Activated CD8-positive, alpha-beta memory T cell treated with anti-CD3 and anti-CD28 coated beads, Interleukin-2, amount 50 U/mL, for 48 hours (primary cell): ENCODE results near the gene CCT6A.
"Not testable (repeated sequence)": the region's sequence is repeated elsewhere in the genome, so short reads cannot be mapped to it uniquely, and the experiment has no call there.

Experiments used
- DNase-seq: peaks from one replicate; pipeline ENCODE4 v3.0.0-alpha.2; 2020

The CCT6A gene, protein sequence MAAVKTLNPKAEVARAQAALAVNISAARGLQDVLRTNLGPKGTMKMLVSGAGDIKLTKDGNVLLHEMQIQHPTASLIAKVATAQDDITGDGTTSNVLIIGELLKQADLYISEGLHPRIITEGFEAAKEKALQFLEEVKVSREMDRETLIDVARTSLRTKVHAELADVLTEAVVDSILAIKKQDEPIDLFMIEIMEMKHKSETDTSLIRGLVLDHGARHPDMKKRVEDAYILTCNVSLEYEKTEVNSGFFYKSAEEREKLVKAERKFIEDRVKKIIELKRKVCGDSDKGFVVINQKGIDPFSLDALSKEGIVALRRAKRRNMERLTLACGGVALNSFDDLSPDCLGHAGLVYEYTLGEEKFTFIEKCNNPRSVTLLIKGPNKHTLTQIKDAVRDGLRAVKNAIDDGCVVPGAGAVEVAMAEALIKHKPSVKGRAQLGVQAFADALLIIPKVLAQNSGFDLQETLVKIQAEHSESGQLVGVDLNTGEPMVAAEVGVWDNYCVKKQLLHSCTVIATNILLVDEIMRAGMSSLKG

DNA sequence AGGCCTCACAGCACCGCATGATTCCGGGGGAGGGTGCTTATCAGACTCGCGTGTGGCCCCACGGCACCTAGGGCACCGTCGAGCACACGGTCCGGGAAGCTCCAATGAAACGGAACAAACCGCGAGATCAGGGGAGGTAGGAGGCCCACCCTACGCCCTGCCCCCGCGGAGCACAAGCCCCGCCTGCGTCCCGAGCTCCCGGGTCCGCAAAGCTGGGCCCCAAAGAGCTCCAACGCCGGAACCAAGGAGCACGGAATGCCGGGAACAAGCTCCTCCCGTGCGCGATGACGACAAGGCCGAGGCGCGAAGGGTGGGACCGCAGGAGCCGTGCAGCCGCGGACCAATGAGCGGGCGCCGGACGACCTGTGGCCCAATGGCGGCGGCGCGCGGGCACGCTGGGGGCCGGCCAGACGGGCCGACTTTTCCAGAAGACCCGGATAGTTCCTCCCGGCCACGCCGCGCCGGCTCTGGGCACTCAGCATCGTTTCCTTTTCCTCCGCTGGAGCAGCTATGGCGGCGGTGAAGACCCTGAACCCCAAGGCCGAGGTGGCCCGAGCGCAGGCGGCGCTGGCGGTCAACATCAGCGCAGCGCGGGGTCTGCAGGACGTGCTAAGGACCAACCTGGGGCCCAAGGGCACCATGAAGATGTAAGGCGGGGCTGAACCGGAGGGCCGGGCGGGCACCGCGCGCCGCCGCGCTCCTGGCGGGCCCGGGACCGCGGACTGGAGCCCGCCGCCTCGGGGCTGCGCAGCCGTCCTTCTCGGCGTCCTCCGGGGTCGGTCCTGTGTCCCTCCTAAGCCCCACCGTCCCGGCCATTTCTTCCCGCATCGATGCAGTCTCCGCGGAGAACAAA, at the start of gene CCT6A, which contains the start of gene PSPH:
TSS of gene CCT6A (plus strand) at position 427 of the 853 bp plus-strand sequence. CDS start at position 511, 84 bp downstream.
TSS of gene PSPH (minus strand) at position 106 of the 853 bp plus-strand sequence. CDS start 30,232 bp downstream, outside the sequence.
- peak; percentile 96 for DNase-seq

DNA sequence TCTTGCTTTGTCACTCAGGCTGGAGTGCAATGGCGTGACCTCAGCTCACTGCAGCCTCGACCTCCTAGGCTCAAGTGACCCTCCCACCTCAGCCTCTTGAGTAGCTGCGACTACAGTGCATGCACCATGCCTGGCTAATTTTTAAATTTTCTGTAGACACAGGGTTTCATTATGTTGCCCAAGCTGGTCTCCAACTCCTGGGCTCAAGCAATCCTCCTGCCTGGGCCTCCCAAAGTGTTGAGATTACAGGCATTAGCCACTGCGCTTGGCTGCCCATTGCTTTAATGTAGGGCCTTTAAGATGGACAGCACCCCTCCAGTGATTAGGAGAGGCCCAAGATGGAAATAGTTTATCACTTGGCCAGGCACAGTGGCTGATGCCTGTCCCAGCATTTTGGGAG, 47.8 kb upstream of the CCT6A start:
- DNase-seq, result no peak

DNA sequence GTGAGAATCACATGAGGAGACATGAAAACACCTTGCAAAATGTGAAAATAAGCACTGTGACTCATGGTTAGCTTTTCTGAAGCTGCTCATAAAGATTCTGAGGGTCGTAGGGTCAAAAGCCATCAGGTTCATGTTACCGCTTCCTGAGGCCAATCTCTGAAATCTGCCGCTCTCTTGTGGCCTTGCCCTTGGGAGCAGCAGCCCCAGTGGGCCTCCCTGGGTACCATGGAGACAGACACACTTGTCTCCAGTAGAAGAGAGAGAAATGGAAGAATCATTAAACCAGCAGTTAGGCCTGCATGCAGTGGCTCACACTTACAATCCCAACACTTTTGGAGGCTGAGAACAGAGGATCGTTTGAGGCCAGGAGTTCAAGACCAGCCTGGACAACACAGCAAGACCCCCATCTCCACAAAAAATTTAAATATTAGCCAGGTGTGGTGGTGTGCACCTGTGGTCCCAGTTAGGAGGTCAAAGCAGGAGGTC, 44.4 kb upstream of the CCT6A start:
- DNase-seq, result no peak

DNA sequence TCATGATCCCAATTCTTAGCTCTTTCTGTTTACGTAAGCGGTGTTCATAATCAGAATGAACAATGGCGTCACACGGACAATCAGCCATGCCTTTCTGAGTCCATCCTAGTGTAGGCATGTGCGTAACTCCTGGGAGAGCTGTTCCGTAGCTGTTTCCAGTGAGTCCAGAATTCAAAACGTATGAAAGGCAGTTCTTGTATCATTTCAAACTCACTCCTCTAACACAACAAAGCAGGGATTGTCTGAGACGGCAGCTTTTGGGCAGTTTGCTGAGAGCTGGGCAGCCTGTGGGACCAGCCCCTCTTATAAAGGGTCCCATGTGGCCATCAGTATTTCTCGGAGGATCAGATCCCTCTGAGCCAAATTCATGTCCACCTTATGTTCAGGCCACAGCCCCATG, 43.7 kb upstream of the CCT6A start:
- no peak for DNase-seq

DNA sequence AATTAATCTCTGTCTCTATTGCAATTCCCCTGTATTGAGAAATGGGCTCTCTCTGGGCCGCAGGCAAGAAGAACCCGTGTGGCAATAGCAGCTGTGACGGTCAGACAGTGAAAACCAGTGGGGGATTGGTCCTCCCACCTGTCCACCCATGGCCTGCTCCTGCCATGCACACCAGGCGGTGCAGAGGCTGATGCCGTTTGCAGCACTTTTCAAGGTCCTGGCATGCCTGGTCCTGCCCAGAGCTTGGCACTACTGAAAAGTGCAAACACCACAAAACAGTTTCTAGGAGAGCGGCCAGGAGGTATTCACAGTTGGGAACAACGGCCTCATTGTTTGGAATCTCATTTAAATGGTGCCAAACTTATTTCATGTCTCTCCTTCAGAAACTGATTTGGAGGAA, 41.9 kb upstream of the CCT6A start:
- DNase-seq, result no peak

DNA sequence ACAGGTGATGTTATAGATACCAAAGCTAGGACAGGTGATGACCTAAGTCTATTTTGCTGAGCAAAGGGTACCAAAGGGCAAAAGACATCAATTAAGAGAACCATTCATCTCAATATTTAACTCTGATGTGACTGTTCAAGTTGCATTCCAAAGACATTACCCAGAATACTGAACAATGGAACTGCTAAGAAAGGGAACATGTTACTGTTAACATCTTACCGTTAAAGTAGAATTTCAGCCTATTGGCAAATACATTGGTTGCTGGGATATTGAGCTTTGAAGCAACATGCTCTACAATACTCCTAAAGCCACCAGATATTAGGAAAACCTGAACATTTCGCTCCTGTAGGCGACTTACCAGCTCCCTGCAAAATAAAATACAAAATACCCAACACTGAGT, 34.5 kb upstream of the CCT6A start:
- DNase-seq, result not testable (repeated sequence)

DNA sequence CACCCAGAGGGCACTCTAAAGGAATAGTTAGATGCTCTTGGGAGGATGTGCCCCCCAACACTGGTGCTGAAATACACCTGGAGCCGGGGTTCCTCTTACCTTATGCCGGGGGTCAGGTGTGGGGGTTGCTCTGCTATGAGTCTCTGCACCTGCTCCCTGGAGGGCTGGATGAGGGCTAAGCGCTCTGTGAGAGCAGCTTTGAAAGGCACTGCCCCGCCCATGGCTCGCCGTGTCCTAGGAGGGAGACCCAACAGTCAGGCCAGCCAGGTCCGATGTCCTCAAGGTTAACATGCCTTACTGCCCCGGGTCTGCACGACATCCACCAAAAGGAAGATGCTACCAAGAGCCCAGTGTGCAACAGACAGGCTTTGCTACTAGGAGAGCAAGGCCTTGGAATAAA, 32.1 kb upstream of the CCT6A start:
- DNase-seq, result no peak

DNA sequence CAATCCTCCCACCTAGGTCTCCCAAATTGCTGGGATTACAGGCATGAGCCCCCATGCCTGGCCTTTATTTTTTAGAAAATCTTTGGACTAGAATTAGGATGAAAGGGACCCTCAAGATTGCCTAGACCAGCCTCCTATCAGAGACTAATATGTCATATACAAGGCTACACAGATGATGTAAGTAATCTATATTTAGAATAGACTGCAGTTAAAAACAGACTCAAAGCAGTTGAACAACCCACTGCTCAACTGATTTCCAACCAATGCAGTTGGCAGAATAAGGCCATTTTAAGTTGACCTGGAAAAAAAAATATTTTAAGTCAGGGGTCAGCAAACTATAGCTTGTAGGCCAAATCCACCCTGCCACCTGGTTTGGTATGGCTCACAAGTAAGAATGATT, 28.1 kb upstream of the CCT6A start:
- no peak for DNase-seq

DNA sequence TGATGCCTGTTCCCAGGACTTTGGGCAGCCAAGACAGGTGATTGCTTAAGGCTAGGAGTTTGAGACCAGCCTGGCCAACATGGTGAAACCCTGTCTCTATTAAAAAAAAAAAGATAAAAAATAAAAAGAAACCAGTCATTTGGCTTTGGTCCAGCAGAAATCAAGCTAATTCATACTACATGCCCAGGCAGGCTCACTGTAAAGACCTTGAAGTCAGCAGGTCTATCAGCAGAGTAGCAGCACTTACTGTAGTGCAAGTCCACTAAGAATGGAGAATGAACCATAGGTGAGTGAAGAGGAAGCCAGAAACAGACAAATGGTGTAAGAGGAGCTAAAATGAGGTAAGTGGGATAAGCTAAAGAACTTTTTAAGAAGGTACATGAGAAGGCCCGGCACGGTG, 25.0 kb upstream of the CCT6A start:
- no peak for DNase-seq

DNA sequence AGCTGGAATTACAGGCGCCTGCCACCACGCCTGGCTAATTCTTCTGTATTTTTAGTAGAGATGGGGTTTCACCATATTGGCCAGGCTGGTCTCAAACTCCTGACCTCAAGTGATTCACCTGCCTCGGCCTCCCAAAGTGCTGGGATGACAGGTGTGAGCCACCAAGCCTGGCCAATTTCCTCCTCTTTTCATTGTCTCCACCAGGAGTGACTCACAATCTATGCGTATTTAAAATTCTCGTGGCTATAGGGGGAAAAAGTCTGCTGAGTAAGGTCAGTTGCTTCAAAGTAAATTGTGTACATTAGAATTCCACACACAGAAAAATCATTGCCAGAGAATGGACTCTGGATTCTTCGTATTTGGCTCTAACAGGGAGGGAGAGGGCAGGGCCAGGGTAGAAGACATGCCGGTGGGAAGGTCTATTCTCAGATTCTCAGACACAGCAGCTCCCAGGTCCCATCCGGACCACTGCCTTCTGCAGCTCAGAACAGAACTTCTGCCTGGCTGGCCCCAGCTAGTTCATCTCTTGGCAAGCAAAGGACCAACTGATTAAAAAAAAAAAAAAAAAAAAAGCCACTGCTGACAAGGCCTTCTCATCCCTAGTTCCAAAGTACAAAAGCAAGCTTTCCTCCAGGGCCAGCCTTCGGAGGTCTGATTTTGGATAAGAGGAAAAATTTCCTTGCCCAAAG, 22.5 kb upstream of the CCT6A start:
- DNase-seq, result no peak

DNA sequence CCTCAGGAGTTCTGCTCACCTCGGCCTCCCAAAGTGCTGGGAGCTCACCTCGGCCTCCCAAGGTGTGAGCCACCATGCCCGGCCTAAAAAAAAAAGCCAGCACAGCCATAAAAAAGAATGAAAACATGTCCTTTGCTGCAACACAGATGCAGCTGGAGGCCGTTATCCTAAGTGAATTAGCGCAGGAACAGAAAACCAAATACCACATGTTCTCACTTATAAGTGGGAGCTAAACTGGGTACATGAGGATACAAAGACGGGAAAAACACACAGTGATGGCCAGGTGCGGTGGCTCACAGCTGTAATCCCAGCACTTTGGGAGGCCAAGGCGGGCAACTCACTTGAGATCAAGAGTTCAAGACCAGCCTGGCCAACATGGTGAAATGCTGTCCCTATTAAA, 21.2 kb upstream of the CCT6A start:
- no peak for DNase-seq

DNA sequence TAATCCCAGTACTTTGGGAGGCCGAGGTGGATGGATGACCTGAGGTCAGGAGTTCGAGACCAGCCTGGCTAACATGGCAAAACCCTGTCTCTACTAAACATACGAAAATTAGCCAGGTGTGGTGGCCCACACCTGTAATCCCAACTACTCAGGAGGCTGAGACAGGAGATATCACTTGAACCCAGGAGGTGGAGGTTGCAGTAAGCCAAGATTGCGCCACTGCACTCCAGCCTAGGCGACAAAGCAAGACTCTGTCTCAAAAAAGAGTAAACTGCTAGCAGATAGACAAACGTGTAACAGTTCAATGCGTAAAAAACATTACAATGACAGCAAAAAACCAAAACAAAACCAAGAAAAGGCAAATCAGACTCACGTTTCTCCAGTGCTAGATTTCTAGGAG, 20.0 kb upstream of the CCT6A start:
- not testable (repeated sequence) for DNase-seq

DNA sequence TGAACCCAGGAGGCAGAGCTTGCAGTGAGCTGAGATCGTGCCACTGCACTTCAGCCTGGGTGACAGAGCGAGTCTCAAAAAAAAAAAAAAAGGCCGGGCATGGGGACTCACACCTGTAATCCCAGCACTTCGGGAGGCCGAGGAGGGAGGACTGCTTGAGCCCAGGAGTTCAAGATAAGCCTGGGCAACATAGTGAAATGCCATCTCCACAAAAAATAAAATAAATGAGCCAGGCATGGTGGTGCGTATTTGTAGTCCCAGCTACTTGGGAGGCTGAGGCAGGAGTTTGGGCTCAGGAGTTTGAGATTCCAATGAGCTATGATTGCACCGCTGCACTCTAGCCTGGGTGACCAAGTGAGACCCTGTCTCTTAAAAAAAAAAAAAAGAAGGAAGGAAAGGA, 19.0 kb upstream of the CCT6A start:
- not testable (repeated sequence) for DNase-seq

DNA sequence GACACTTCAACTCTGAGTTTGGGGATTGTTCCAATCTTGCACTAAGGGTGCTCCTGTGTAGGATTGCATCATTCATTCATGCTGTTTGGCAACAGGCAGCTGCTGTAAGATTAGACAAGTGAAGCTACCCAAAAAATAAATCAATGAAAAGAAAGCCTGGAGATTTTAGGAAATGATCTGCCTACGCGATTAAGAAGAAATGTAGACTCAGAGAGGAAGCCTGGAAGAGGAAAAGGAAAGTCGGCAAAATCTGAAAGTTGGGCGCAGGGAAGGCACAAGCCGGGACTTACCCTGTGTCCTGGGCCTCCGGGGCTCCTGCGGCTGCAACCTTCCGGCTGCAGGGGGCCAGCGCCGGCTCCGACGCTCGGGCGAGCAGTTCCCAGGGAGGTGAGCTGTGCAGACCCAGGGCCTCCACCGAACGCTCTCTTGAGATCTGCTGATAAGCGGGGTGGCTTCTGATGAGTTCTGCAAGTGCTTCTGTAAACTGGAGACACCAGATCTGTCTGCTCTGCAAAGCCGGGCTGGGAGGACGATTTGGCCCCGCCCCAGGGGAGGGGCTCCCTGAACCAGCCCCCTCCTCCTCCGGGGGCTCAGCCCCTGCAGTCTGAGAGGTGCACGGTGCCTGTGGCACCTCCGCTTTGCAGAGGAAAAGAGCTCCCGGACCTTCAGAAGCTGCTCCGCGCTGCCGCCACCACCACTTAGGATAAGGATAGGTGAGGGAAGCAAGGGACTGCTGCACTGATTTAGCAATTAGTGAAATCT, 17.7 kb upstream of the CCT6A start:
- peak; percentile 85 for DNase-seq

DNA sequence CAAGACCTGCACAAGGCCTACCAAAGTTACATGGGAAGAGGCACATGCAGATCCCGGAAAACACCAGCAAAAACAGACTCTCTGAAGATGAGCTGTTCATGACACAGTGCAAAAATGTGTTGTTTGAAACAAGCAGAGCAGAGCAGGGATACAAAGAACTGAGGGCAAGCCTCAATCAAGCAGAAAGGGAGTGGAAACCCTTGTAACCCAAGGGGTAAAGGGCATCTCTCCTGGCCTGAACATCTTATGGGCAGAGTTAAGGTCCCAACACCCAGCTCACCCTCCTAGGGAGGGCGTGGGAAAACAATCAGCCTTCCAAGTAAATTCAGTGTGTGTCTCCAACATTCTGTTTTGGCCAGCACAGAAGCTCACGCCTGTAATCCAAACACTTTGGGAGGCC, 10.8 kb upstream of the CCT6A start:
- DNase-seq, result no peak

DNA sequence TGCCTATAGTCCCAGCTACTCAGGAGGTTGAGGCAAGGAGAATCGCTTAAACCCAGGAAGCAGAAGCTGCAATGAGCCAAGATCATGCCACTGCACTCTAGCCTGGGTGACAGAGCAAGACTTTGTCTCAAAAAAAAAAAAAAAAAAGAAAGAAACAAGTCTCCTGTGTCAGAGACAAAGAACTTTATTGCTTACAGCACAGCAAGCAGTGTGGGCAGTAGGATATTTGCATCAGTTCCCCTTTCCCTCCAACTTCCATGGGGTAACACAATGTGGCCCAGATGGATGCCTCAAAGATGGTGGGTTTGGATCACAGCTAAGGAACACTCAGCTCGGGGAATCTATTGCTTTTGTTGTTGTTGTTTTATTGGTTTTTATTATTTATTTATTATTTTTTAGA, 5.8 kb upstream of the CCT6A start:
- DNase-seq, result not testable (repeated sequence)

DNA sequence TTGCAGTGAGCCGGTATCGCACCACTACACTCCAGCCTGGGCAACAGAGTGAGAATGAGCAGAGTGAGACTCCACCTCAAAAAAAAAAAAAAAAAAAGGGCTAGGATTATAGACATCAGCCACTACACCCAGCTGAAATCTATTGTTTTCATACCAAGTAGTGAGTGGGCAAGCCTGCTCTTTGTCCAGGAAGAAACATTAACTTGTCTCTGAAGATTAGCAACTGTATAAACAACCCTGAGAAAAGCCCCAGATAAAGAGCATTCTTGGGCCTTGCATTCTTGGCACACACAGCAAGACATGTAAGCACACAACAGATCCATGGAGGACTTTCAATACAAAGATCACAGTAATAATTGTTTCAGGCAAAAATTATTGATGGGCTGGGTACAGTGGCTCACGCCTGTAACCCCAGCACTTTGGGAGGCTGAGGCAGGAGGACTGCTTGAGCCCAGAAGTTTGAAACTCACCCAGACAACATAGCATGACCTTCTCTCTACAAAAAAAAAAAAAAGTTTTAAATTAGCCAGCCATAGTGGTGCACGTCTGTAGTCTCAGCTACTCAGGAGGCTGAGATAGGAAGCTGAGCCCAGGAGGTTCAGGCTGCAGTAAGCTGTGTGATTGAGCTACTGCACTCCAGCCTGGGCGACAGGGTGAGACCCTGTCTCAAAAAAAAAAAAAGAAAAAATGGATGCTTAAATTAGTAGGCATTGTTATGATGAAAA, 4.7 kb upstream of the CCT6A start:
- no peak for DNase-seq

DNA sequence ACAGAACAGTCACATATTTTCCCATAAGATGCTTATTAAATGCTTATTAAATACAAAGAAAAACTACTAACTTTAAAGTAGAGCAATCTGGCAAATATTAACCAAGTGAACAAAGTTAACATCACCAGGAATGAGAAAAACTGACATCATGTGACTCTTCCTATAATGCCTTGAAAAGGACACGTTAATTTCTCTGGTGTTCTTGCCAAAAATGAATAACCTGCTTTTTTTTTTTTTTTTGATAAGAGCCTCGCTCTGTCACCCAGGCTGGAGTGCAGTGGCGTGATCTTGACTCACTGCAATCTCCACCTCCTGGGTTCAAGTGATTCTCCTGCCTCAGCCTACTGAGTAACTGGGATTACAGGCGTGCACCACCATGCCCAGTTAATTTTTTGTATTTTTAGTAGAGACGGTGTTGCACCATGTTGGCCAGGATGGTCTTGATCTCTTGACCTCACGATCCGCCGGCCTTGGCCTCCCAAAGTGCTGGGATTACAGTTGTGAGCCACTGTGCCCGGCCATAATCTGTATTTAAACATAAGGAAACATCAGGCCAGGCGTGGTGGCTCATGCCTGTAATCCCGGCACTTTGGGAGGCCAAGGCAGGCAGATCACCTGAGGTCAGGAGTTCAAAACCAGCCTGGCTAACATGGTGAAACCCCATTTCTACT, 4.0 kb upstream of the CCT6A start:
- not testable (repeated sequence) for DNase-seq

DNA sequence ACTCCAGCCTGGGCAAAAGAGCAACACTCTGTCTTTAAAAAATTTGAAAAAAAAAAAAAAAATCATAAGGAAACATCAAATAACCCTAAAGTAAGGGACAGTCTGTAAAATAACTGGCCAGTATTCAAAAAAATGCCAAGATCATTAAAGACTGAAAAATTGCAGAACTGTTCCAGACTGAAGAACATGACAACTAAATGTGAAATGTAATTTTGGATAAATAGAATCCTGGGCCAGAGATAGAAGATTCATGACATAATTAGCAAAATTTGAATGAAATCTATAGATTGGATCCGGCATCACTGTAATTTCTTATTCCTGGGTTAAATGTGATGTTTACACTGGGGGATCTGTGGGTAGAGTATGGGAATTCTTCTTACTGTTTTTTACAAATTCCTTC, 3.3 kb upstream of the CCT6A start:
- no peak for DNase-seq

DNA sequence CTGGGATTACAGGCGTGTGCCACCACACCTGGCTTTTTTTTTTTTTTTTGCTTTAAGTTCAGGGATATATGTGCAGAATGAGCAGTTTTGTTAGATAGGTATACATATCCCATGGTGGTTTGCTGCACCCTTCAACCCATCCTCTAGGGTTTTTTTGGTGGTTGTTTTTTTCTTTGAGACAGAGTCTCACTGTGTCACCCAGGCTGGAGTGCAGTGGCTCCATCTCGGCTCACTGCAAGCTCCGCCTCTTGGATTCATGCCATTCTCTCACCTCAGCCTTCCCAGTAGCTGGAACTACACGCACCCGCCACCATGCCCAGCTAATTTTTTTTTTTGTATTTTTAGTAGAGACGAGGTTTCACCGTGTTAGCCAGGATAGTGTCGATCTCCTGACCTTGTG, 2.8 kb upstream of the CCT6A start:
- not testable (repeated sequence) for DNase-seq

DNA sequence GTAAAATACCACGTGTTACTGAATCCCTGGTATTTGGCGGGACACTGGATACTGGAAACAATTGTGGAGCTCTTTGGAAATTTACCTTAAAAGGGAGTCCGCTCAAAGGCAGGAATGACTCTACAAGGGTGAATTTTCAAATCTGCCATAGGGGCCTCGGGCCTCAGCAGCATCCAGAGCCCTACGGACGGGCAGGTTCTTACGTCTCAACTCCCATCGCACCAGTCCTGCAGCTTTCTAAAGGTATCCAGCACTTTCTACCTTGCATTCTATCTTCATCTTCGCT, 569 bp upstream of the CCT6A start:
- no peak for DNase-seq
